ENCODE results near the gene ENC1. TPM values are rescaled to one million over a fixed set of nuclear protein-coding genes. Genes with fewer than 3 reads are reported as not detected.

The ENC1 gene
- polyA plus RNA-seq, 3 donors = 59.3 to 89.1 (median 78.2) TPM

GRCh38 chr5:74579215-74579614, 61.3 kb downstream of the ENC1 start:
- DNase-seq = no peak

GRCh38 chr5:74578356-74579044, 62.0 kb downstream of the ENC1 start:
- no peak for DNase-seq

Other genes with a start within 250 kb of the ENC1 start
- 100 to 1,000 TPM; 120 to 157 (median 134) TPM for gene HEXB, start 44.5 kb upstream of the ENC1 start, polyA plus RNA-seq (ENCODE audit: insufficient read length in 3 of 3)
- gene GFM2, start 126.4 kb upstream of the ENC1 start, polyA plus RNA-seq (ENCODE audit: insufficient read length in 3 of 3) = 10 to 100 TPM; 46.8 to 57.6 (median 51.3) TPM
- gene NSA2, start 126.5 kb upstream of the ENC1 start, polyA plus RNA-seq (ENCODE audit: insufficient read length in 3 of 3) = 100 to 1,000 TPM; 208 to 231 (median 211) TPM
- 10 to 100 TPM; 18.0 to 20.3 (median 18.2) TPM for gene FAM169A, start 225.7 kb upstream of the ENC1 start, polyA plus RNA-seq (ENCODE audit: insufficient read length in 3 of 3)

All from renal pelvis (tissue), 4 donors.